ENCODE measurements around the gene HLA-B. TPM values are rescaled to one million over a fixed set of nuclear protein-coding genes. Genes with fewer than 3 reads are reported as not detected.

HLA-B gene
- polyA plus RNA-seq, 2 of the 4 experiments (the other 2 are of a cell fraction), result 9.4 to 9.9 TPM

GRCh38 chr6:31321820-31322219 is 35.2 kb downstream of the HLA-B start (continued):
- TF ChIP-seq CHD2 (IDR thresholded peaks at IDR 0.05; ENCODE audit: low read length, partially characterized antibody), result no peak
- TF ChIP-seq HMGXB4 (CRISPR knock-in tag; IDR thresholded peaks at IDR 0.05; ENCODE audit: borderline replicate concordance), result no peak
- TF ChIP-seq, protein P1, sequence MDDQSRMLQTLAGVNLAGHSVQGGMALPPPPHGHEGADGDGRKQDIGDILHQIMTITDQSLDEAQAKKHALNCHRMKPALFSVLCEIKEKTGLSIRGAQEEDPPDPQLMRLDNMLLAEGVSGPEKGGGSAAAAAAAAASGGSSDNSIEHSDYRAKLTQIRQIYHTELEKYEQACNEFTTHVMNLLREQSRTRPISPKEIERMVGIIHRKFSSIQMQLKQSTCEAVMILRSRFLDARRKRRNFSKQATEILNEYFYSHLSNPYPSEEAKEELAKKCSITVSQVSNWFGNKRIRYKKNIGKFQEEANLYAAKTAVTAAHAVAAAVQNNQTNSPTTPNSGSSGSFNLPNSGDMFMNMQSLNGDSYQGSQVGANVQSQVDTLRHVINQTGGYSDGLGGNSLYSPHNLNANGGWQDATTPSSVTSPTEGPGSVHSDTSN (IDR thresholded peaks at IDR 0.05), result no peak
- TF ChIP-seq, protein P2, sequence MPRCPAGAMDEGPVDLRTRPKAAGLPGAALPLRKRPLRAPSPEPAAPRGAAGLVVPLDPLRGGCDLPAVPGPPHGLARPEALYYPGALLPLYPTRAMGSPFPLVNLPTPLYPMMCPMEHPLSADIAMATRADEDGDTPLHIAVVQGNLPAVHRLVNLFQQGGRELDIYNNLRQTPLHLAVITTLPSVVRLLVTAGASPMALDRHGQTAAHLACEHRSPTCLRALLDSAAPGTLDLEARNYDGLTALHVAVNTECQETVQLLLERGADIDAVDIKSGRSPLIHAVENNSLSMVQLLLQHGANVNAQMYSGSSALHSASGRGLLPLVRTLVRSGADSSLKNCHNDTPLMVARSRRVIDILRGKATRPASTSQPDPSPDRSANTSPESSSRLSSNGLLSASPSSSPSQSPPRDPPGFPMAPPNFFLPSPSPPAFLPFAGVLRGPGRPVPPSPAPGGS (IDR thresholded peaks at IDR 0.05), result no peak

GRCh38 chr6:31321005-31321707 is 35.8 kb downstream of the HLA-B start:
- FAIRE-seq (no peak), DNase-seq (ENCODE audit: low read depth in 1 of 2, low spot score in 1 of 2) (no peak), ATAC-seq (no peak)
- 0% methylated on average over 1 of the region's 1 CpG for WGBS (ENCODE audit: missing lambda C conversion rate)
- no peak overlapping the region for H3K4me3 ChIP-seq
- POLR2A ChIA-PET, result no interaction called here
- TF ChIP-seq, protein P3, sequence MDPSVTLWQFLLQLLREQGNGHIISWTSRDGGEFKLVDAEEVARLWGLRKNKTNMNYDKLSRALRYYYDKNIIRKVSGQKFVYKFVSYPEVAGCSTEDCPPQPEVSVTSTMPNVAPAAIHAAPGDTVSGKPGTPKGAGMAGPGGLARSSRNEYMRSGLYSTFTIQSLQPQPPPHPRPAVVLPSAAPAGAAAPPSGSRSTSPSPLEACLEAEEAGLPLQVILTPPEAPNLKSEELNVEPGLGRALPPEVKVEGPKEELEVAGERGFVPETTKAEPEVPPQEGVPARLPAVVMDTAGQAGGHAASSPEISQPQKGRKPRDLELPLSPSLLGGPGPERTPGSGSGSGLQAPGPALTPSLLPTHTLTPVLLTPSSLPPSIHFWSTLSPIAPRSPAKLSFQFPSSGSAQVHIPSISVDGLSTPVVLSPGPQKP (IDR thresholded peaks at IDR 0.05; ENCODE audit: low read depth, low read length), result no peak
- TF ChIP-seq NR3C1 (IDR thresholded peaks at IDR 0.05) (no peak), ZNF302 (CRISPR knock-in tag; IDR thresholded peaks at IDR 0.05) (no peak), POLR2A (IDR thresholded peaks at IDR 0.05; ENCODE audit: low read length) (no peak), CBX8 (IDR thresholded peaks at IDR 0.05) (no peak), EHMT2 (IDR thresholded peaks at IDR 0.05; ENCODE audit: low read depth) (no peak), FOXS1 (CRISPR knock-in tag; IDR thresholded peaks at IDR 0.05) (no peak), MAZ (IDR thresholded peaks at IDR 0.05; ENCODE audit: borderline replicate concordance, low read depth, low read length) (no peak), HOXA7 (CRISPR knock-in tag; IDR thresholded peaks at IDR 0.05) (no peak), RAD21 (conservative IDR thresholded peaks at IDR 0.05 in 1 of 2, IDR thresholded peaks at IDR 0.05 in 1 of 2) (no peak), PHF8 (IDR thresholded peaks at IDR 0.05; ENCODE audit: borderline replicate concordance, low read depth) (no peak), GATA3 (IDR thresholded peaks at IDR 0.05; ENCODE audit: borderline replicate concordance) (no peak), RCOR1 (IDR thresholded peaks at IDR 0.05; ENCODE audit: low read depth, low read length) (no peak), HOXB13 (CRISPR knock-in tag; IDR thresholded peaks at IDR 0.05; ENCODE audit: low read depth) (no peak), CHD2 (IDR thresholded peaks at IDR 0.05; ENCODE audit: low read length, partially characterized antibody) (no peak), RARB (CRISPR knock-in tag; IDR thresholded peaks at IDR 0.05) (no peak), MYC (IDR thresholded peaks at IDR 0.05; ENCODE audit: borderline replicate concordance, low read length) (no peak), CEBPB (IDR thresholded peaks at IDR 0.05) (no peak), HMGXB4 (CRISPR knock-in tag; IDR thresholded peaks at IDR 0.05; ENCODE audit: borderline replicate concordance) (no peak), POLR2AphosphoS2 (conservative IDR thresholded peaks at IDR 0.05; ENCODE audit: low read length) (no peak)
- no peak overlapping the region for H3K27ac ChIP-seq
- H3K9me3 ChIP-seq, result no peaks in the 10 kb centered on the region
- H3K4me2 ChIP-seq, result no peak overlapping the region
- CTCF ChIA-PET, result no interaction called here
- H3K4me1 ChIP-seq, result no peaks in the 10 kb centered on the region

Measured in A549 (cell line).